Trophoblast cell (in vitro differentiated cells and primary cell): ENCODE results near the gene THRA.

Experiments
- DNase-seq, 2 donors: peaks; one replicate each; pipeline ENCODE4 v3.0.0-alpha.2; 2016
- H2AFZ ChIP-seq: 2 replicates; pipeline ENCODE4 v1.6.1; 2013; ENCODE audit warnings: low read length, moderate library complexity, mild to moderate bottlenecking; ENCODE audit not compliant: insufficient read depth, poor library complexity
- H2AK5ac ChIP-seq: 2 replicates; pipeline ENCODE4 v1.6.1; 2013; ENCODE audit warnings: mild to moderate bottlenecking, low read length
- H2BK120ac ChIP-seq: 2 replicates; pipeline ENCODE4 v1.6.1; 2013; ENCODE audit warnings: low read length, mild to moderate bottlenecking, moderate library complexity; ENCODE audit not compliant: insufficient read depth, poor library complexity
- H2BK12ac ChIP-seq: 2 replicates; pipeline ENCODE4 v1.6.1; 2013; ENCODE audit warnings: mild to moderate bottlenecking, low read length, moderate library complexity
- H2BK5ac ChIP-seq: 2 replicates; pipeline ENCODE4 v1.6.1; 2013; ENCODE audit warnings: low read length, low read depth, moderate library complexity, mild to moderate bottlenecking; ENCODE audit not compliant: poor library complexity
- H3K14ac ChIP-seq: 2 replicates; pipeline ENCODE4 v1.6.1; 2013; ENCODE audit warnings: mild to moderate bottlenecking, low read length
- H3K18ac ChIP-seq: 2 replicates; pipeline ENCODE4 v1.6.1; 2013; ENCODE audit warnings: mild to moderate bottlenecking, low read length
- H3K23ac ChIP-seq: 2 replicates; pipeline ENCODE4 v1.6.1; 2013; ENCODE audit warnings: low read length
- H3K27ac ChIP-seq: 2 replicates; pipeline ENCODE4 v1.5.1; 2013; ENCODE audit warnings: low read depth, mild to moderate bottlenecking, inconsistent platforms, low read length, moderate library complexity
- H3K27me3 ChIP-seq: 2 replicates; pipeline ENCODE4 v1.6.1; 2013; ENCODE audit warnings: inconsistent platforms, mild to moderate bottlenecking, low read length, moderate library complexity; ENCODE audit not compliant: insufficient read depth
- H3K36me3 ChIP-seq, 2 experiments: 1 replicate in 1 of 2; 2 replicates in 1 of 2; pipeline ENCODE4 v1.6.1; 2013; ENCODE audit warnings: low read length in 2 of 2, mild to moderate bottlenecking in 2 of 2, moderate library complexity in 1 of 2; ENCODE audit not compliant: insufficient read depth in 2 of 2, control insufficient read depth in 1 of 2
- H3K4ac ChIP-seq: 2 replicates; pipeline ENCODE4 v1.6.1; 2013; ENCODE audit warnings: low read depth, mild to moderate bottlenecking, low read length, moderate library complexity
- H3K4me1 ChIP-seq, 2 experiments: 1 replicate in 1 of 2; 2 replicates in 1 of 2; pipeline ENCODE4 v1.6.1; 2013; ENCODE audit warnings: low read length in 2 of 2, mild to moderate bottlenecking in 2 of 2, moderate library complexity in 1 of 2; ENCODE audit not compliant: insufficient read depth in 2 of 2, control insufficient read depth in 1 of 2
- H3K4me2 ChIP-seq: 2 replicates; pipeline ENCODE4 v1.6.1; 2013; ENCODE audit warnings: inconsistent platforms, mild to moderate bottlenecking, low read length, moderate library complexity
- H3K4me3 ChIP-seq: 2 replicates; pipeline ENCODE4 v1.5.1; 2013; ENCODE audit warnings: mild to moderate bottlenecking, low read depth, low read length, inconsistent platforms
- H3K79me1 ChIP-seq: one replicate; pipeline ENCODE4 v1.6.1; 2013; ENCODE audit warnings: low read length
- H3K79me2 ChIP-seq: 2 replicates; pipeline ENCODE4 v1.6.1; 2013; ENCODE audit warnings: low read length, mild to moderate bottlenecking; ENCODE audit not compliant: control insufficient read depth, insufficient read depth, poor library complexity
- H3K9ac ChIP-seq: 2 replicates; pipeline ENCODE4 v1.6.1; 2013; ENCODE audit warnings: mild to moderate bottlenecking, low read length
- H3K9me3 ChIP-seq: 2 replicates; pipeline ENCODE4 v1.6.1; 2013; ENCODE audit warnings: low read depth, mild to moderate bottlenecking, control low read depth, inconsistent platforms, low read length; ENCODE audit not compliant: insufficient read depth
- H4K12ac ChIP-seq: 2 replicates; pipeline ENCODE4 v1.6.1; 2013; ENCODE audit warnings: low read depth, mild to moderate bottlenecking, low read length, moderate library complexity
- H4K8ac ChIP-seq: 2 replicates; pipeline ENCODE4 v1.6.1; 2013; ENCODE audit warnings: low read depth, mild to moderate bottlenecking, low read length, moderate library complexity
- H4K91ac ChIP-seq: one replicate; pipeline ENCODE4 v1.6.1; 2013; ENCODE audit warnings: low read depth, mild to moderate bottlenecking, low read length, moderate library complexity
- WGBS: extraction: QIAGEN DNeasy Blood & Tissue Kit; methylation state at CpG from one replicate; pipeline ENCODE4 v1.1.7; 2013; ENCODE audit warnings: missing lambda C conversion rate; ENCODE audit not compliant: insufficient read length, insufficient coverage; ENCODE audit errors: extremely low coverage; 5-methylcytosine and 5-hydroxymethylcytosine counted together

The THRA gene

DNA sequence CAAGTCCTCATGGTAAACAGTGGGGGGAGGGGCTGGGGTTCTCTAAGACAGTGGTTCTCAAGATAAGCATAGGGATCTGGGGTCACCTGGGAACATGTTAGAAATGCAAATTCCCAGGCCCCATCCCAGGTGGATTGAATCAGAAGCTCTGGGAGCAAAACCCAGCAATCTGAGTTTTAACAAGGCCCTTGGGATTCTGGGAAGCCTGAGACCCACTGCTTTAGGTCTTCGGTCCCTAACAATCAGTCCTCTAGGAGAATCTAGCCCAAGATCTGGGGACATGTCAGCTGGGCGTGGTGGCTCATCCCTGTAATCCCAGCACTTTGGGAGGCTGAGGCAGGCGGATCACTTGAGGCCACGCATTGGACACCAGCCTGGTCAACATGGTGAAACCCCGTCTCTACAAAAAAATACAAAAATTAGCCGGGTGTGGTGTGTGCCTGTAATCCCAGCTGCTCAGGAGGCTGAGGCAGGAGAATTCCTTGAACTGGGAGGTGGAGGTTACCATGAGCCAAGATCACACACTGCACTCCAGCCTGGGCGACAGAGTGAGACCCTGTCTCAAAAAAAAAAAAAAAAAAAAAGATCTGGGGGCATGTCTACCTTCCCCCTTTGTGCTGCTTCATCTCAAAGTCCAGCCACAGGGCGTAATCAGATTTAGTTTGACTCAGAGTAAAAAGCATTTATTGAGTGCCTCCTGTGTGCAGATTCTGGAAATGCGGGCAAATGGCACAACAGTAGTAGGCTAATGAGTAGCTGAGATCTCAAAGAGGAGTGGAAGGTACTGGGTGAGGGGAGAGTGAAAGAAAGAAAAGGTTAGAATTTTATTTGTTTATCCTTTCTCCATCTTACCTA is 46.4 kb downstream of the THRA start:
- no peak overlapping the region for H4K12ac ChIP-seq
- no CpG with 5 or more reads among the region's 9 CpGs for WGBS
- DNase-seq, result no peak
- no peak overlapping the region for H2BK12ac ChIP-seq
- no peak overlapping the region for H3K9ac ChIP-seq
- no peak overlapping the region for H4K8ac ChIP-seq
- no peak overlapping the region for H3K18ac ChIP-seq
- no peak overlapping the region for H2BK5ac ChIP-seq
- H3K4me3 ChIP-seq, result no peak overlapping the region
- H2AFZ ChIP-seq, result no peak overlapping the region
- no peak overlapping the region for H2BK120ac ChIP-seq
- H3K4me2 ChIP-seq, result no peak overlapping the region
- H3K4me1 ChIP-seq, result peaks cover 21 to 33% of the 10 kb centered on the region in 2 experiments
- peaks cover 19% of the 10 kb centered on the region for H3K79me1 ChIP-seq
- no peaks in the 10 kb centered on the region for H3K79me2 ChIP-seq
- no peaks in the 10 kb centered on the region for H3K27me3 ChIP-seq
- H3K36me3 ChIP-seq, result no peaks in the 10 kb centered on the region
- H3K23ac ChIP-seq, result no peak overlapping the region
- H4K91ac ChIP-seq, result peak overlapping the region; percentile 29
- H3K27ac ChIP-seq, result no peak overlapping the region
- H3K4ac ChIP-seq, result no peak overlapping the region
- H3K14ac ChIP-seq, result no peak overlapping the region
- H2AK5ac ChIP-seq, result no peak overlapping the region
- no peaks in the 10 kb centered on the region for H3K9me3 ChIP-seq

GRCh38 chr17:40110026-40110845 is 47.5 kb downstream of the THRA start:
- Histone ChIP-seq H3K27me3 (no peaks in the 10 kb centered on the region), H3K9me3 (peaks cover 1% of the 10 kb centered on the region), H3K9ac (no peak overlapping the region), H4K12ac (no peak overlapping the region), H3K23ac (no peak overlapping the region), H2BK12ac (peak overlapping the region; percentile 3), H3K14ac (no peak overlapping the region), H2BK5ac (no peak overlapping the region), H2AFZ (no peak overlapping the region), H3K36me3 (no peaks in the 10 kb centered on the region), H3K79me1 (peaks cover 21% of the 10 kb centered on the region), H3K4me2 (no peak overlapping the region), H3K27ac (no peak overlapping the region), H3K79me2 (no peaks in the 10 kb centered on the region), H2AK5ac (no peak overlapping the region), H3K18ac (no peak overlapping the region), H3K4me3 (no peak overlapping the region), H4K8ac (no peak overlapping the region), H3K4ac (no peak overlapping the region), H4K91ac (no peak overlapping the region), H2BK120ac (no peak overlapping the region), H3K4me1 (peaks cover 27 to 37% of the 10 kb centered on the region in 2 experiments)
- DNase-seq, result no peak
- no CpG with 5 or more reads among the region's 3 CpGs for WGBS

DNA sequence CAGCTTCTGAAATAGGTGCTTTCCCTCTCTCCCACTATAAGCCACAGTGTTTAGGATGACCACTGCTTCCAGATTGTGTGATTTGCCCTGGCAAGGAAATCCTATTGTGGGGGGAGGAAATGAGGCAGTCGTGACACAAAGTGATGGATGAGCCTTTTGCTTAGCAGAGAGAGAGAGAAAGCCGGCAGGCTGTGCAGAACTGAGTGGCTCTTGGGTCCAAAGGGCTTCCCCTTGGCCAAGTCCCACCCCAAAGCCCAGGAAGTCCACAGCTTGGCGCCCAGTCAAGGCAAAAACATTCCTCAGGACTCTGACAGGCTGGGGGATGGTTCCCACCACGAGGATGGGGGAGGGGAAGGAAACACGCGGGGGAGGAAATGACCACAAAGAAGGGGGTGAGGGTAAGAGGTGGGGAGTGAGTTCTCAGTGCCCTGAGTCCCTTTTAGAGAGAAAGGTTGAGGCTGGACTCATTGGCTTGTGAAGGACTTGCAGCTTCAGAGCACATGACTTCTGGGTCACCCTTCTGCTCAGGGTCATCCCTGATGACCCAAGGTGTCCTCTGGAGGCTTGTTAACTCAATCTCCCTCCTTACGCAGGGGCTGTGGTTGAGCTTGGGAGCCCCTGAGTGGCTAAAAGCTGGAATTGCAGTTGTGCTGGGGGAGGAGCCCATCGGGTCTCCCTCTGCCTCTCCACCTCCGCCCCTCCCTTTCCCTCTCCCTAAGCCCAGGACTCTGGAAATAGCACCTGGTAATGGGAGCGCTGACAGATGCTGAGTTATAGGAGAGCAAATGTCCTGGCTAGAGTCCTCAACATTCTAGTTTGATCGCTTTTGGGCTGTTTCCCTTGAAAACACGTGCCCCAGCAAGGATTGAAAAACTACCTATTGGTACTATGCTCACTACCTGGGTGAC is 48.7 kb downstream of the THRA start:
- H3K79me1 ChIP-seq, result peaks cover 21% of the 10 kb centered on the region
- H2AFZ ChIP-seq, result peak overlapping the region; percentile 24

GRCh38 chr17:40112191-40112711 is 49.5 kb downstream of the THRA start:
- no peaks in the 10 kb centered on the region for H3K36me3 ChIP-seq
- H3K4me2 ChIP-seq, result no peak overlapping the region
- peaks cover 27 to 37% of the 10 kb centered on the region in 2 experiments for H3K4me1 ChIP-seq
- H4K8ac ChIP-seq, result no peak overlapping the region
- no peak overlapping the region for H3K27ac ChIP-seq
- no CpG with 5 or more reads among the region's 2 CpGs for WGBS
- no peak overlapping the region for H3K18ac ChIP-seq
- H3K23ac ChIP-seq, result no peak overlapping the region
- no peak overlapping the region for H2AFZ ChIP-seq
- H3K79me2 ChIP-seq, result no peaks in the 10 kb centered on the region
- peak overlapping the region; percentile 12 for H3K4ac ChIP-seq
- no peak overlapping the region for H3K14ac ChIP-seq
- H4K12ac ChIP-seq, result no peak overlapping the region
- peak overlapping the region; percentile 61 for H4K91ac ChIP-seq
- no peaks in the 10 kb centered on the region for H3K27me3 ChIP-seq
- peak overlapping the region; percentile 60 for H2AK5ac ChIP-seq
- no peak overlapping the region for H2BK120ac ChIP-seq
- no peak overlapping the region for H2BK5ac ChIP-seq
- peak overlapping the region; percentile 91 for H2BK12ac ChIP-seq
- H3K4me3 ChIP-seq, result no peak overlapping the region
- no peak overlapping the region for H3K9ac ChIP-seq
- peaks cover 1% of the 10 kb centered on the region for H3K9me3 ChIP-seq
- DNase-seq, result no peak
- peaks cover 21% of the 10 kb centered on the region for H3K79me1 ChIP-seq

More for the DNA sequence above, 48.7 kb downstream of the THRA start:
- DNase-seq, result peak; percentile 75 to 86
- Histone ChIP-seq H4K91ac (peak overlapping the region; percentile 20), H2AK5ac (peak overlapping the region; percentile 41), H3K14ac (peak overlapping the region; percentile 22), H3K4me1 (peaks cover 27 to 37% of the 10 kb centered on the region in 2 experiments), H3K36me3 (no peaks in the 10 kb centered on the region), H3K27me3 (no peaks in the 10 kb centered on the region), H3K4ac (no peak overlapping the region), H2BK120ac (peak overlapping the region; percentile 57), H3K18ac (peak overlapping the region; percentile 34), H3K27ac (peak overlapping the region; percentile 23), H3K79me2 (no peaks in the 10 kb centered on the region), H3K4me2 (peak overlapping the region; percentile 42), H2BK5ac (no peak overlapping the region), H3K9me3 (peaks cover 1% of the 10 kb centered on the region), H4K12ac (peak overlapping the region; percentile 56), H3K23ac (no peak overlapping the region), H2BK12ac (peak overlapping the region; percentile 35), H3K4me3 (no peak overlapping the region), H4K8ac (peak overlapping the region; percentile 61), H3K9ac (no peak overlapping the region)
- WGBS, result no CpG with 5 or more reads among the region's 12 CpGs
